Duodenal mucosa (tissue), 2 donors: ENCODE results near the gene FOLR3.
"Not testable (repeated sequence)": the region's sequence is repeated elsewhere in the genome, so short reads cannot be mapped to it uniquely, and the experiment has no call there.

Source experiments
- H3K27ac ChIP-seq: one replicate; pipeline ENCODE4 v1.7.0; 2013; ENCODE audit warnings: low read depth, low read length
- H3K27me3 ChIP-seq, 2 donors: one replicate each; pipeline ENCODE4 v1.7.0; 2013; ENCODE audit warnings: low read length in 2 of 2, control low read depth in 1 of 2; ENCODE audit not compliant: insufficient read depth in 2 of 2, control insufficient read depth in 1 of 2
- H3K36me3 ChIP-seq, 2 donors: one replicate each; pipeline ENCODE4 v1.7.0; 2013; ENCODE audit warnings: low read length in 2 of 2, control low read depth in 1 of 2; ENCODE audit not compliant: insufficient read depth in 2 of 2, control insufficient read depth in 1 of 2
- H3K4me1 ChIP-seq, 2 donors: one replicate each; pipeline ENCODE4 v1.7.0; 2013; ENCODE audit warnings: low read length in 2 of 2, control low read depth in 1 of 2; ENCODE audit not compliant: insufficient read depth in 2 of 2, control insufficient read depth in 1 of 2
- H3K4me3 ChIP-seq, 2 donors: one replicate each; pipeline ENCODE4 v1.7.0; 2013; ENCODE audit warnings: low read length in 2 of 2, low read depth in 1 of 2
- H3K9ac ChIP-seq, 2 donors: one replicate each; pipeline ENCODE4 v1.7.0; 2013; ENCODE audit warnings: low read length in 2 of 2, low read depth in 1 of 2
- H3K9me3 ChIP-seq, 2 donors: one replicate each; pipeline ENCODE4 v1.7.0; 2013; ENCODE audit warnings: low read length in 2 of 2, control low read depth in 1 of 2; ENCODE audit not compliant: control insufficient read depth in 1 of 2

FOLR3 gene

GRCh38 chr11:72157131-72157530 is 21.6 kb downstream of the FOLR3 start:
- no peaks in the 10 kb centered on the region for H3K4me1 ChIP-seq
- H3K27ac ChIP-seq = no peak overlapping the region
- H3K27me3 ChIP-seq = peaks cover 0 to 2% of the 10 kb centered on the region in 2 donors
- H3K9me3 ChIP-seq = no peaks in the 10 kb centered on the region
- no peak overlapping the region for H3K4me3 ChIP-seq
- no peaks in the 10 kb centered on the region for H3K36me3 ChIP-seq
- H3K9ac ChIP-seq = no peak overlapping the region

- Histone ChIP-seq H3K36me3 (no peaks in the 10 kb centered on the region), H3K27ac (no peak overlapping the region), H3K27me3 (peaks cover 0 to 2% of the 10 kb centered on the region in 2 donors), H3K9ac (no peak overlapping the region), H3K9me3 (no peaks in the 10 kb centered on the region), H3K4me3 (no peak overlapping the region), H3K4me1 (no peaks in the 10 kb centered on the region)
Measured at GRCh38 chr11:72160319-72160718, 24.8 kb downstream of the FOLR3 start.

- H3K9ac ChIP-seq = no peak overlapping the region
- H3K9me3 ChIP-seq = no peaks in the 10 kb centered on the region
- H3K36me3 ChIP-seq = no peaks in the 10 kb centered on the region
- H3K27me3 ChIP-seq = peaks cover 0 to 2% of the 10 kb centered on the region in 2 donors
- H3K4me1 ChIP-seq = no peaks in the 10 kb centered on the region
- no peak overlapping the region for H3K4me3 ChIP-seq
- H3K27ac ChIP-seq = no peak overlapping the region
Measured at GRCh38 chr11:72162891-72163492, 27.5 kb downstream of the FOLR3 start.

GRCh38 chr11:72164187-72164586 is 28.7 kb downstream of the FOLR3 start:
- H3K4me1 ChIP-seq, H3K4me3 ChIP-seq, H3K27ac ChIP-seq, H3K36me3 ChIP-seq, H3K9ac ChIP-seq, H3K27me3 ChIP-seq, H3K9me3 ChIP-seq: not testable (repeated sequence)

GRCh38 chr11:72169046-72169555 is 33.6 kb downstream of the FOLR3 start:
- not testable (repeated sequence) for H3K9ac ChIP-seq, H3K4me3 ChIP-seq, H3K4me1 ChIP-seq, H3K27me3 ChIP-seq, H3K36me3 ChIP-seq, H3K9me3 ChIP-seq, H3K27ac ChIP-seq

- H3K27ac ChIP-seq = not testable (repeated sequence)
Measured at GRCh38 chr11:72169754-72170153, 34.2 kb downstream of the FOLR3 start.

GRCh38 chr11:72172043-72172442 is 36.5 kb downstream of the FOLR3 start:
- not testable (repeated sequence) for H3K9ac ChIP-seq, H3K27me3 ChIP-seq, H3K4me3 ChIP-seq, H3K9me3 ChIP-seq, H3K27ac ChIP-seq, H3K36me3 ChIP-seq
- H3K4me1 ChIP-seq = peaks cover 6 to 13% of the 10 kb centered on the region in 2 donors

More at GRCh38 chr11:72169754-72170153, 34.2 kb downstream of the FOLR3 start:
- H3K4me3 ChIP-seq, H3K9me3 ChIP-seq, H3K9ac ChIP-seq, H3K27me3 ChIP-seq, H3K4me1 ChIP-seq, H3K36me3 ChIP-seq: not testable (repeated sequence)

- Histone ChIP-seq H3K9me3 (no peaks in the 10 kb centered on the region), H3K4me3 (no peak overlapping the region), H3K27ac (no peak overlapping the region), H3K4me1 (peaks cover 6 to 13% of the 10 kb centered on the region in 2 donors), H3K27me3 (no peaks in the 10 kb centered on the region), H3K36me3 (no peaks in the 10 kb centered on the region), H3K9ac (no peak overlapping the region)
Measured at GRCh38 chr11:72173291-72173690, 37.8 kb downstream of the FOLR3 start.

- no peak overlapping the region for H3K4me3 ChIP-seq
- H3K27ac ChIP-seq = no peak overlapping the region
- no peaks in the 10 kb centered on the region for H3K9me3 ChIP-seq
- no peak overlapping the region for H3K9ac ChIP-seq
- H3K27me3 ChIP-seq = no peaks in the 10 kb centered on the region
- H3K36me3 ChIP-seq = no peaks in the 10 kb centered on the region
- H3K4me1 ChIP-seq = peaks cover 6 to 13% of the 10 kb centered on the region in 2 donors
Measured at GRCh38 chr11:72174302-72175070, 39.0 kb downstream of the FOLR3 start.

GRCh38 chr11:72177656-72178055 is 42.1 kb downstream of the FOLR3 start:
- H3K27me3 ChIP-seq = no peaks in the 10 kb centered on the region
- no peak overlapping the region for H3K4me3 ChIP-seq
- H3K27ac ChIP-seq = no peak overlapping the region
- H3K4me1 ChIP-seq = peaks cover 6 to 13% of the 10 kb centered on the region in 2 donors
- H3K9me3 ChIP-seq = no peaks in the 10 kb centered on the region
- H3K36me3 ChIP-seq = no peaks in the 10 kb centered on the region
- H3K9ac ChIP-seq = no peak overlapping the region
